SU-DHL-6 (cell line): ENCODE measurements around the gene ENAM.

Experiments used
- H2AFZ ChIP-seq: fragments of 200-600 bp; sonication (generic); 2 replicates; pipeline ENCODE4 v1.6.1; 2014; ENCODE audit warnings: low read depth, mild to moderate bottlenecking, moderate library complexity, mixed read lengths, antibody characterized with exemption, low read length; ENCODE audit not compliant: severe bottlenecking
- H3F3A ChIP-seq: fragments of 200-600 bp; shearing (Covaris generic); 2 replicates; pipeline ENCODE4 v1.6.0; 2016; ENCODE audit warnings: antibody characterized with exemption, mild to moderate bottlenecking; ENCODE audit not compliant: insufficient read depth
- H3K27ac ChIP-seq: fragments of 200-600 bp; sonication (generic); 2 replicates; pipeline ENCODE4 v1.5.1; 2016; ENCODE audit warnings: low read depth, mild to moderate bottlenecking, low read length, moderate library complexity, mixed read lengths
- H3K27me3 ChIP-seq: fragments of 200-600 bp; sonication (generic), shearing (Covaris generic); 2 replicates; pipeline ENCODE4 v1.6.0; 2014; ENCODE audit warnings: mild to moderate bottlenecking, low read length
- H3K36me3 ChIP-seq: fragments of 200-600 bp; sonication (generic); 2 replicates; pipeline ENCODE4 v1.6.1; 2014; ENCODE audit warnings: mild to moderate bottlenecking, low read length, mixed read lengths
- H3K4me2 ChIP-seq: fragments of 300-600, 200-600 bp; shearing (Covaris generic), sonication (generic); 2 replicates; pipeline ENCODE4 v1.6.0; 2014; ENCODE audit warnings: low read length, low read depth, mild to moderate bottlenecking; ENCODE audit not compliant: poor library complexity, severe bottlenecking
- H3K4me3 ChIP-seq: fragments of 200-600 bp; sonication (generic); 2 replicates; pipeline ENCODE4 v1.5.1; 2014; ENCODE audit warnings: antibody characterized with exemption, low read length, mild to moderate bottlenecking, mixed read lengths; ENCODE audit not compliant: insufficient read depth, poor library complexity, severe bottlenecking
- H3K79me2 ChIP-seq: fragments of 200-600 bp; sonication (generic); 2 replicates; pipeline ENCODE4 v1.6.1; 2014; ENCODE audit warnings: mild to moderate bottlenecking, low read length, moderate library complexity; ENCODE audit not compliant: insufficient read depth
- H3K9ac ChIP-seq: fragments of 200-600 bp; sonication (generic); 2 replicates; pipeline ENCODE4 v1.7.0; 2014; ENCODE audit warnings: mild to moderate bottlenecking, low read length
- H3K9me2 ChIP-seq: fragments of 200-600 bp; sonication (generic); replicated peaks from 2 replicates; pipeline ENCODE4 v1.6.1; 2014; ENCODE audit warnings: low read length; ENCODE audit not compliant: insufficient read depth
- H3K9me3 ChIP-seq: fragments of 200-600 bp; sonication (generic); 2 replicates; pipeline ENCODE4 v1.6.1; 2014; ENCODE audit warnings: low read length, mixed read lengths; ENCODE audit not compliant: insufficient read depth
- H4K20me1 ChIP-seq: fragments of 200-600 bp; sonication (generic); 2 replicates; pipeline ENCODE4 v1.6.1; 2014; ENCODE audit warnings: low read depth, mild to moderate bottlenecking, antibody characterized with exemption, low read length, moderate library complexity, mixed read lengths
- EZH2phosphoT487 ChIP-seq: fragments of 200-600 bp; sonication (generic), shearing (Covaris generic); conservative IDR thresholded peaks from 2 replicates; pipeline ENCODE4 v1.6.1; 2018; ENCODE audit warnings: mild to moderate bottlenecking, antibody characterized with exemption, low read length, moderate library complexity, mixed read lengths
- TF ChIP-seq, protein P1 (sequence below): fragments of 200-600 bp; sonication (generic); IDR thresholded peaks from one replicate; pipeline ENCODE4 v1.5.1; 2017; ENCODE audit warnings: antibody characterized with exemption, mild to moderate bottlenecking, low read length, moderate library complexity; ENCODE audit not compliant: insufficient read depth, poor library complexity, severe bottlenecking

ENAM gene

DNA sequence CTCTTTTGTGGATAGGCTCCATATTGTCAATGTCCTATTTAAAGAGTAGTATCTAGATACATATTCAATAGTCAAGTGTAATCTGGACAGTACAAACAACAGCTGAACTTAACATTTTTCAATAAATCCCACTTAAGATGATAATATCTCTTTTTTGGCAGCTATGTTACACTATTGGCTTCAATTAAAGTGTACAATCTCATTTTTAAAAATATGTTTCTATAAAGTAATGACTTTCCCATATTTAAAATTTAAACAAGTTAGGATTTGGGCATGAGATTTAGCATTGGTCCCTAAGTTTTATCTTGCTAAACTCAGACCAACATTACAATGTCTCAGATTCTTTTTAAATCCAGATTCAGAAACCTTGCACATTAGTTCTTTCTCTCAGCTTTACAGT is 45.6 kb downstream of the ENAM start:
- Histone ChIP-seq H3F3A (peaks cover 30% of the 10 kb centered on the region; the same call in 1 of the 2 replicates), H3K27me3 (no peaks in the 10 kb centered on the region), H2AFZ (no peak overlapping the region), H3K9me3 (no peaks in the 10 kb centered on the region), H4K20me1 (no peaks in the 10 kb centered on the region), H3K4me3 (no peak overlapping the region), H3K79me2 (no peaks in the 10 kb centered on the region), H3K9me2 (no peaks in the 10 kb centered on the region), H3K9ac (no peak overlapping the region), H3K36me3 (no peaks in the 10 kb centered on the region), H3K27ac (no peak overlapping the region), H3K4me2 (peak overlapping the region; percentile 83)
- TF ChIP-seq EZH2phosphoT487: no peak
- TF ChIP-seq, protein P1, sequence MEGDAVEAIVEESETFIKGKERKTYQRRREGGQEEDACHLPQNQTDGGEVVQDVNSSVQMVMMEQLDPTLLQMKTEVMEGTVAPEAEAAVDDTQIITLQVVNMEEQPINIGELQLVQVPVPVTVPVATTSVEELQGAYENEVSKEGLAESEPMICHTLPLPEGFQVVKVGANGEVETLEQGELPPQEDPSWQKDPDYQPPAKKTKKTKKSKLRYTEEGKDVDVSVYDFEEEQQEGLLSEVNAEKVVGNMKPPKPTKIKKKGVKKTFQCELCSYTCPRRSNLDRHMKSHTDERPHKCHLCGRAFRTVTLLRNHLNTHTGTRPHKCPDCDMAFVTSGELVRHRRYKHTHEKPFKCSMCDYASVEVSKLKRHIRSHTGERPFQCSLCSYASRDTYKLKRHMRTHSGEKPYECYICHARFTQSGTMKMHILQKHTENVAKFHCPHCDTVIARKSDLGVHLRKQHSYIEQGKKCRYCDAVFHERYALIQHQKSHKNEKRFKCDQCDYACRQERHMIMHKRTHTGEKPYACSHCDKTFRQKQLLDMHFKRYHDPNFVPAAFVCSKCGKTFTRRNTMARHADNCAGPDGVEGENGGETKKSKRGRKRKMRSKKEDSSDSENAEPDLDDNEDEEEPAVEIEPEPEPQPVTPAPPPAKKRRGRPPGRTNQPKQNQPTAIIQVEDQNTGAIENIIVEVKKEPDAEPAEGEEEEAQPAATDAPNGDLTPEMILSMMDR: no peak

DNA sequence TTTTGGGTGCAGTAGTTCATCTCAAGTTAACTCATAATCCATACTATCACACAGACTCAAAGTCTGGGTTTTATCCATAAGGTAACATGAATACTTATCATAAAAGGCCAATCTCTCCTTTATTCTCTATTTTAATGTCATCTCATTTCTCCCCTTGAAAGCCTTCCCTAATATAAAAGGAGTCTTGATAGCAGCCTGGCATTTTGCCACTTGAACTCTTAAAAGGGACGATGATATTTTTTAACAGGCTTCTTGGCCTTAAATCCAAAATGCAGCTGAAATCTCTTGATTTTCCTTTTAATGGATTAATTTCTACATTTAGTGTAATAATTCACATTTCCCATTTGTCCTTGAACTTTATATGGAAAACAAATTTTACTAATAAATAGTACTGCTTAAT is 46.2 kb downstream of the ENAM start:
- no peaks in the 10 kb centered on the region for H3K36me3 ChIP-seq
- no peak overlapping the region for H2AFZ ChIP-seq
- H3F3A ChIP-seq: peaks cover 27% of the 10 kb centered on the region; the same call in 1 of the 2 replicates
- no peaks in the 10 kb centered on the region for H3K79me2 ChIP-seq
- H4K20me1 ChIP-seq: no peaks in the 10 kb centered on the region
- H3K27ac ChIP-seq: 0 out of 2 replicates have a peak overlapping the region, but pooled peaks have one; percentile 64
- no peak overlapping the region for H3K9ac ChIP-seq
- H3K27me3 ChIP-seq: no peaks in the 10 kb centered on the region
- TF ChIP-seq, protein P1: no peak
- TF ChIP-seq EZH2phosphoT487: no peak
- H3K9me2 ChIP-seq: no peaks in the 10 kb centered on the region
- peak overlapping the region; percentile 83 for H3K4me2 ChIP-seq
- no peaks in the 10 kb centered on the region for H3K9me3 ChIP-seq
- H3K4me3 ChIP-seq: no peak overlapping the region

DNA sequence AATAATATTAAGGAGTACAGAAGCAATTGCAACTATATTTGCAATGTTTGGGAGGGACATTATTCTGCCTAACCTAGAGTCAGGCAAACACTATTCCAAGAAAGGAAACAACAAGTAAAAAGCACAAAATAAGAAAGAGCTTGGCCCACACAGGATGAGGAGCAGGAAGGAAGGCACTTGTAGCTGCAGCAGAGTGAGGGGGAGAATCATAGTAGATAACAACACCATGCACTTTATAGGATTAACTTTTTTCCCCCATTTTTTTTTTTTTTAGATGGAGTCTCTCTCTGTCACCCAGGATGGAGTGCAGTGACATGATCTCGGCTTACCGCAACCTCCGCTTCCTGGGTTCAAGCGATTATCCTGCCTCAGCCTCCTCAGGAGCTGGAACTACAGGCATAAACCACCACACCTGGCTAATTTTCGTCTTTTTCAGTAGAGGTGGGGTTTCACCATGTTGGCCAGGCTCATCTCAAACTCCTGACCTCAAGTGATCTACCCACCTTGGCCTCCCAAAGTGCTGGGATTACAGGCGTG is 48.1 kb downstream of the ENAM start:
- Histone ChIP-seq H3K4me2 (peak overlapping the region; percentile 83), H3K79me2 (no peaks in the 10 kb centered on the region), H3K27ac (peak overlapping the region; percentile 87), H3K9me2 (no peaks in the 10 kb centered on the region), H3K36me3 (no peaks in the 10 kb centered on the region), H4K20me1 (no peaks in the 10 kb centered on the region), H3F3A (peaks cover 32% of the 10 kb centered on the region; the same call in 1 of the 2 replicates), H2AFZ (no peak overlapping the region), H3K27me3 (no peaks in the 10 kb centered on the region), H3K9me3 (no peaks in the 10 kb centered on the region), H3K9ac (peak overlapping the region; percentile 9; the same call in 1 of the 2 replicates), H3K4me3 (peak overlapping the region; percentile 10)
- TF ChIP-seq, protein P1: no peak
- no peak for TF ChIP-seq EZH2phosphoT487
